LHCN-M2 (cell line): Measurements from ENCODE around the gene JMJD1C. TPM values are rescaled to one million over a fixed set of nuclear protein-coding genes. Genes with fewer than 3 reads are reported as not detected.
"Not testable (repeated sequence)": the region's sequence is repeated elsewhere in the genome, so short reads cannot be mapped to it uniquely, and the experiment has no call there.

Experiments used
- DNase-seq: peaks from one replicate; pipeline ENCODE4 v3.0.0-alpha.2; 2012; ENCODE audit warnings: low read depth
- total RNA-seq: library from RNA; depleted of rRNA; stranded (reverse); fragments of >200 nt; gene quantifications from 2 replicates; pipeline ENCODE4 v1.2.3, GENCODE V29; 2014

Gene JMJD1C
- total RNA-seq, 1 experiment from 2014 or later, result 149 TPM

DNA sequence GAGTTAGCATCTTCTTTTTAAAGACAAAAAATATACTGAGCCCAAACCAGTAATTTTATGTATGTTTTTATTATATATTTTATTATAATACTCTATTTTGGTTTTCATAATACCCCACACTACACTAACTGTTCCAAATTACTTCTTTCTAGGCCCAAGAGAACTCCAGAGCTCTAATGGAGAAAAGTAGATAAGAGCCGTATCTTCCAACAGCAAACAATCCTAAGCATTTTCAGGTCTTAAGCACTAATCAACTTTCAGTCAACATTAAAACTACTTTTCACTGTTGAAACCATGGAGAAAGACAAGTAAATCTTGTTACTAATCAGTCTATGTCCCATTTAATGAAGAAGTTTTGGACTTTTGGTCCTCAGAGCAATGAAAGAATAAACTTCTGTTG, 55.1 kb downstream of the JMJD1C start:
- DNase-seq, result no peak

DNA sequence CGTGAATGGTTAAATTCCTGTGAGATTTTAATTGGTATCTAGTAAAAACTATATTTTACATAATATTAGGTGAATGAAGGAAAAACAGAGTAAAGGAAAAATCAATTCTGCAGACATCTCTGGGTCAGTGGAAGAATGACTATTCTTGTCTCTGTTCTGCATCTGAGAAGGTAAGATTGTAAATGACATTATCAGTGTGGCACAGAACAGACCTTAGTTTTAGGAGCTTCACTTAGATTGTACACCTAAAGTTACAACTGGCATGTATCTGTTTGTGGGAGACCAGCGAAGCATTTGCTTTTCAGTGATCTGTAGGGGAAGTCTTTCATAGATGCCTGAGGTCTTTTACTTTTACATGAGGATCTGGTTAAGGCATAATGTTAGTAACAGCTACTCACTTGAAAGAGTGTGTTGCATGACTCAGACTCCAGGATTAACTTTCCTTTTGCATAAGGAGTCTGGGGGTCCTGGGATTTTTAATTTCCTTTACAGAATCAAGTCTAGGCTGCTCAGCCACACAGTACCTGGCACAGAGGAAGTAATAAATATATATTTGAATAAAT, 56.2 kb downstream of the JMJD1C start:
- DNase-seq, result peak; percentile 31

DNA sequence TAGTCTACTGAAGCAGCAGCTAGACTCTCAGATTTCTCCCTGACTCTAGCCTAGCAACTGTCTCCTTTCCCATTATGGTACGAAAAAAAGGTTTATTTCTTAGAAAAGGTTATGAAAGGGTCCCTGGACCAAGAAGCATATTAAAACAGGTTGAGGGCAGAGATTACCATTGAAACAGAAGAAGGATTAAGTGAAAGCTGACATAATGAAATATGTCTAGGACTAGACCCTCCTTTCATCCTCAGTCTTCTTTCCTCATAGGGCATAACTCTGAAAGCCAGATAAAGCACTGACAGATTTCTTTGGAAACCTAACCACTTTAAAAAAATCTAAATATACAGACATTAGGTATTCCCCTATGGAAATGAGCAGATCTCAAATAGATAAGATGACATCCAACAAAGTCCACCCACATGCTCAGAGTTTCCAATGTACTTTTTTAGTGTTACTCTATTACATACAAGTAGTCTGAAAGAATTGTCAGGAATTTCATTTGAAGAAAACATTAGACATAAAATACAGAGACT, 58.6 kb downstream of the JMJD1C start:
- no peak for DNase-seq

GRCh38 chr10:63396133-63396761, 69.5 kb downstream of the JMJD1C start:
- no peak for DNase-seq

DNA sequence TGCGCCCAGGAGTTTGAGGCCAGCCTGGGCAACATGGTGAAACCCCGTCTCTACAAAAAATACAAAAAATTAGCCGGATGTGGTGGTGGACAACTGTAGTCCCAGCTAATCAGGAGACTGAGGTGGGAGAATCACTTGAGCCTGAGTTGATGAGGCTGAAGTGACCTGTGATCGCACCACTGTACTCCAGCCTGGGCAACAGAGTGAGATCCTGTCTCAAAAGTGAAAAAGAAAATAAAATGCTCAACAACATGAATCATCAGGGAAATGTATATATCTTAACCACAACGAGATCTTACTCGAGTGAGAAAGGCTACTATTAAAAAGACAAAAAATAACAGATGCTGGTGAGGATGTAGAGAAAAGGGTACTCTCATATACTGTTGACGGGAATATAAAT, 72.7 kb downstream of the JMJD1C start:
- DNase-seq, result no peak

DNA sequence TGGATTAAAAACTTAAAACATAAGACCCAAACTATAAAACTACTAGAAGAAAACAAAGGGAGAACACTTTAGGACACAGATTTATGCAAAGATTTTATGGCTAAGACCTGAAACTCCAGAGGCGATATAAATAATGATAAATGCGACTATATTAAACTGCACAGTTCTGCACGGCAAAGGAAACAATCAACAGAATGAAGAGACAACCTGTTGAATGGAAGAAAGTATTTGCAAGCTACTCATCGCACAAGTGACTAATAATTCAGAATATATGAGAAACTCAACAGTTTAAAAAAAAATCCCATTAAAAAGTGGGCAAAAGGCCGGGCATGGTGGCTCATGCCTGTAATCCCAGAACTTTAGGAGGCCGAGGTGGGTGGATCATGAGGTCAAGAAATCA, 73.6 kb downstream of the JMJD1C start:
- no peak for DNase-seq

DNA sequence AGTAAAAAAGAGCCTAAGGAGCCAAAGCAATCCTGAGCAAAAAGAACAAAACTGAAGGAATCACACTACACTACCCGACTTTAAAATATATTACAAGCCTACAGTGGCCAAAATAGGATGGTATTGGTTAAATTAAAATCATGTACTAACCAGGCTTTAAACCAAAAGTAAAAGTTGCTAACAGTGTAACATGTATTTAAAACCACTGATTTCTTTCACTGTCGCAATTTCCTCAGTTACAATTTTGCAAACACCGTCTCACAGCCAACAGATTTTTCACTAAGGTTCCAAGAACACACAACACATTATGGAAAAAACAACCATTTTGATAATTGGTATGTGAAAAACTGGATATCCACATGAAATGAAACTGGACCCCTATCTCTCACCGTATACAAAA, 74.0 kb downstream of the JMJD1C start:
- DNase-seq, result no peak

- no peak for DNase-seq
Observed at GRCh38 chr10:63390521-63390920, 75.3 kb downstream of the JMJD1C start.

DNA sequence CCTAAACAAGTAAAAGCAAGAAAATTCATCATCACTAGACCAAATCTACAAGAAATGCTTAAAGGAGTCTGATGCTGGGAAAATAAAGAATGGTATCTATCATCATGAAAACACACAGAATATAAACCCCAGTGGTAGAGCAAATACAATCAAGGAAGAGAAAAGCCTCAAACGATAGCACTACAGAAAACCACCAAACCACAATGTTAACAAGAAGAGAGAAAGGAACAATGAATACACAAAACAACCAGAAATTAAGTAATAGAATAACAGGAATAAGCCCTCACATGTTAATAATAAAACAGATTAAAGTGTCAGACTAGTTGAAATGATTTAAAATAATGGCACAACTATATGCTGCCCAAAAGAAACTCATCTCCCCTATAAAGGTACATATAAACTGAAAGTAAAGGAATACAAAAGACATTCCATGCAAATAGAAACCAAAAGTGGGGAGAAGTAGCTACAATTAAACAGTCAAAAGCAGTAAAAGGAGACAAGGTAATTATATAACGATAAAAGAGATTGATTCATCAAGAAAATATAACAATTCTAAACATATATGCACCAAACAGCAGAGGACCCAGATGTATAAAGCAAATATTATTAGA, 77.3 kb downstream of the JMJD1C start:
- peak; percentile 43 for DNase-seq

DNA sequence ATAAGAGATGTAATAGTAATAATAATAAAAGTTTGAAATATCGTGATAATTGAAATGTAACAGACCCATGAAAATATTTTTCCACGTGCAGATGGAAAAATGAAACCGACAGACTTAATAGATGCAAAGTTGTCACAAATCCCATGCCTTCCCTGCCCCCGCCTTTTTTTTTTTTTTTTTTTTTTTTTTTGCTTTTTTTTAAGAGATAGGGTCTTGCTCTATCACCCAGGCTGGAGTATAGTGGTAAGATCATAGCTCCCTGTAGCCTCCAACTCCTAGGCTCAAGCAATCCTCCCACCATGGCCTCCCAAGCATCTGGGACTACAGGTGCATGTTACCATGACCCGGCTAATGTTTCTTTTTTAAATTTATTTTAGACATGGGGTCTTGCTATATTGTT, 80.5 kb downstream of the JMJD1C start:
- DNase-seq, result no peak

- DNase-seq, result no peak
Observed at GRCh38 chr10:63384675-63385074, 81.1 kb downstream of the JMJD1C start.

GRCh38 chr10:63384001-63384400, 81.8 kb downstream of the JMJD1C start:
- DNase-seq, result no peak

DNA sequence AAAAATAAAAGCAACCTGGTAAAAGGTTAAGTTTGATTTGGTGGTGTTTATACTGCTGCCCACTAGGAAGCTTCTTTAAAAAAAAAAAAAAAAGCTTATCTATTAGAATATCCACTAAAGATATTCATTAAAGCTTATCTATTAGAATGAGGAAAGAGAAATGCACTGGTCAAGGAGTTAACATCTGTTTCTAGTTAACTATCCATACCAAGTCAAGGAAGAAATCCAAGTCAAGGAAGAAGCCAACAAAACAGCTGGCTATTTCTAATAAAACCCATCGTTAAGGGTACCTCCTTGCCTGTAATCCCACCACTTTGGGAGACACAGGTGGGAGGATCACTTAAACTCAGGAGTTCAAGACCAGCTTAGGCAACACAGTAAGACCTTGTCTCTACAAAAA, 82.6 kb downstream of the JMJD1C start:
- no peak for DNase-seq

DNA sequence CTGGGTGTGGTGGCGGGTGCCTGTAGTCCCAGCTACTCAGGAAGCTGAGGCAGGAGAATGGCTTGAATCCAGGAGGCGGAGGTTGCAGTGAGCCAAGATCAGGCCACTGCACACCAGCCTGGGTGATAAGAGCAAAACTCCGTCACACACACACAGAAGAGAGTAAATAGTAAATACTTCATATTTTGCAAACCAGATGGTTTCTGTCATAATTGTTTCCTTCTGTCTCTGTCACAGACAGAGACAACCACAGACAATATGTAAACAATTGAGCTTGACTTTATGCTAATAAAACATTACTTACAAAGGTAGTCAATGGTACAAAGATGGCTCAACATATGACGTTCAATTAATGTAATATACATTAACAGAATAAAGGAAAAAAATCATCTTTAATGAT, 83.7 kb downstream of the JMJD1C start:
- DNase-seq, result no peak

DNA sequence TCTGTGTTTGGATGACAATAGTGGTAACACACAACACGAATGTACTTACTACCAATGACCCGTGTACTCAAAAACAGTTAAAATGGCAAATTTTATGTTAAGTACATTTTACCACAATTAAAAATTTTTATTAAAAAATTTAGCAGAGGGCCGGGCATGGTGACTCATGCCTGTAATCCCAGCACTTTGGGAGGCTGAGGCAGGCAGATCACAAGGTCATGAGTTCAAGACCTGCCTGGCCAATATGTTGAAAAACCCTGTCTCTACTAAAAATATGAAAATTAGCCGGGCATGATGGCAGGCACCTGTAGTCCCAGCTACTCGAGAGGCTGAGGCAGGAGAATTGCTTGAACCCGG, 88.5 kb downstream of the JMJD1C start:
- DNase-seq, result not testable (repeated sequence)

DNA sequence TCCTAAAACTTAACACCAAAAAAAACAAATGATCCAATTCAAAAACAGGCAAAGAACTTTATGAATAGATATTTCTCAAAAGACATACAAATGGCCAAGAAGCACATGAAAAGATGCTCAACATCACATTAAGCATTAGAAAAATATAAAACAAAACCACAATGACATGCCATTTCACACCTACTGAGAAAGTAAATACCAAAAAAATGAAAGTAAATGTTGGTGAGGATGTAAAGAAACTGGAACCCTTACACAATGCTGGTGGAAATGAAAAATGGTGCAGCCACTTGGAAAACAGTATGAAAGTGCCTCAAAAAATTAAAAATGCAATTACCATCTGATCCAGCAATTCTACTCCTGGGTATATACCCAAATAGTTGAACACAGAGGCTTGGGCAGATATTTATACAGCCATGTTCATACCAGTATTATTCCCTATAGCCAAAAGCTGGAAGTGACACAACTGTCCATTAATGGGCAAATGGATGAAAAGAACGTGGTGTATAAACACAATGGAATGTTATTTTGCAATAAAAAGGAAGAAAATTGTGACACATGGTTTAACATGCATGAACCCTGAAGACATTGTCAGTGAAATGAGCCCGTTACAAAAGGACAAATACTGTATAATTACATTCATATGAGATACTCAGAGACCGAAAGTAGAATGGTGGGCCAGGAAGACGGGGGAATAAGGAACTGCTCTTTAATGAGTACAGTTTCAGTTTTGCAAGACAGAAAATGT, 89.0 kb downstream of the JMJD1C start:
- DNase-seq, result peak; percentile 81

- DNase-seq, result peak; percentile 80
Observed at GRCh38 chr10:63375859-63376258, 89.9 kb downstream of the JMJD1C start.

- no peak for DNase-seq
Observed at GRCh38 chr10:63375458-63375857, 90.3 kb downstream of the JMJD1C start.

- DNase-seq, result no peak
Observed at GRCh38 chr10:63374991-63375390, 90.8 kb downstream of the JMJD1C start.

DNA sequence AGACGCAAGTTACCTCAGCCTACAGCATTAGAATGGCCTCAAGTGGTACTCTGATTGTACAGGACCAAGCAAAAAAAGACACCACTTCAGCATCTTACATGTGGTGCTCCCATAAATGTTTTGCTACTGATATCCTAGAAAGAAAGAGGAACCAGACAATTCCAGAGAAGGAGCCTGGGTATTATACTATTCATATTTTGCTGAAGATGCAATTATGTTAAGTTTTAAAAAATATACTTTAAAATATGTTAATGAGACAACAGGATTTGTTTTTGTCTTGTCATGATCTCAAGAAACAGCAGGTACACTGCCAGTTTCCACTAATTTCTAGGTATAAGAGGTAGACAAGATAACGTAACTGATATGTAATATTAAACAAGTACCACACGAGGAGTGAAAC, 92.6 kb downstream of the JMJD1C start:
- no peak for DNase-seq

DNA sequence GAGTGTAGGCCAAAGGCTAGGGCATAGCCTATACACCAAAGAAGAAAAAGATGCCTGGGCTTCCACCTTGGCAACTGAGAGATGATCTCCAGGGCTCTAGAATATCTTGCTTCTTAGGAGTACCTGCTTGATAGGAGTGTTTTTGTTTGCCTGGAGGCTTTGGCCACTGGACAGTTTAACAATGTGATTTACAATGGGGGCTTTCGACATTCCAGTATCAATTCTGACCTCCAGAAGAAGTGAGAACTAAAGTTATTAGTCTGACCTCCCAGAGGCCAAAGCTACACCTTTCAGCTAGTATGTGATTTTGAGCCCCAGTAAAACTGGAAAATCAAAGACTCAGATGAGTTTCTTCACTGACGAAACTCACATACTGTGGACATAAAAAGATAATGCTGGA, 96.1 kb downstream of the JMJD1C start:
- no peak for DNase-seq

DNA sequence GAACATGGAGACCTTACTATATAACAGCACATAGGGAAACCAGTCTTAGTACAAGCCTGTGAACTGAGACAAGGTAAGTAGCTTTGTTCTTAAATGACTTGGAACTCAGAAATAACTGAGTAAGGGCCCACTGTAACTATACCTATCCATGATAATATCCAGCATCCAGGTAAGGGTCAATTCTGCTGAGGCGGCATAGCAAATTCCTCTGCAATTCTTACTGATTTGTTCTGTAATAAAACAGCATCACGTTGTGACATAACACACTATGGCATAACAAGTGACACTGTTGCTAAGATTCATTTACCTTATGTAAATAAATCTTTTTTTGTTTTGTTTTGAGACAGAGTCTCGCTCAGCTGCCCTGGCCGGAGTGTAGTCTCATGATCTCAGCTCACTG, 97.4 kb downstream of the JMJD1C start:
- no peak for DNase-seq

DNA sequence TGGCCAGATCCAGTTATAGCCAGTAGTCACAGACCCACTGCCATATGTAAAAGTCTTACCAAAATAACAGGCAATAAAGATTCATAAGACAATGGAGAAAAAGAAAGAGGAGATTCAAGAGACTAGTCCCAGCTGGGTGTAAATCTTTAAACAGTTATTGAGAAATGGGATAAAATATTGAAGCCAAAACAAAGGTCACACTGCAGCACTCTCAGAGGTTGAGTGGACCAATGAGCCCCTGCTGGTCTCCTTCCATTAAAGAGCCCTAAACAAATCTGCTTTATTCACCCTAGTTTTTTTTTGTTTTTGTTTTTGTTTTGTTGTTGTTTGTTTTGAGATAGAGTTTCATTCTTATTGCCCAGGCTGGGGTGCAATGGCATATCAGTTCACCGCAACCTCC, 98.8 kb downstream of the JMJD1C start:
- DNase-seq, result no peak
